Measurements from ENCODE around the gene ANP32B. TPM values are rescaled to one million over a fixed set of nuclear protein-coding genes. Genes with fewer than 3 reads are reported as not detected.
"Not testable (repeated sequence)": the region's sequence is repeated elsewhere in the genome, so short reads cannot be mapped to it uniquely, and the experiment has no call there.

ANP32B gene
- total RNA-seq, 2 experiments from 2014 or later = 178 to 192 TPM

- H3K4me1 ChIP-seq (ENCODE audit: insufficient read depth, low read length) = peaks cover 36% of the 10 kb centered on the region
- DNase-seq (no peak), ATAC-seq (ENCODE audit: poor library complexity) (no peak)
- H3K27ac ChIP-seq (ENCODE audit: low read depth in 1 of 2, low read length in 2 of 2) = no peak overlapping the region
- H3K9me3 Mint-ChIP-seq = no peaks in the 10 kb centered on the region
- H3K4me3 ChIP-seq (ENCODE audit: low read length) = no peak overlapping the region
- H3K27me3 ChIP-seq (ENCODE audit: control insufficient read depth in 1 of 2, insufficient read depth in 2 of 2, low read length in 2 of 2) = no peaks in the 10 kb centered on the region
- peak overlapping the region; percentile 60 for H3K27ac Mint-ChIP-seq
- H3K27me3 Mint-ChIP-seq = no peaks in the 10 kb centered on the region
- CTCF ChIA-PET = no interaction called here
- intact Hi-C loops (cut with DNase I, micrococcal nuclease) = loop anchor here in 1 of 2 experiments (10.0 kb wide), 1 partner anchor 1240 kb away; no protein-coding TSS in a partner anchor
- H3K9me3 ChIP-seq (ENCODE audit: control insufficient read depth in 1 of 2, insufficient read depth in 1 of 2, low read length in 2 of 2) = no peaks in the 10 kb centered on the region
- H3K4me3 Mint-ChIP-seq = no peak overlapping the region
- POLR2A ChIA-PET = interaction anchor here (0.6 to 1.0 kb wide), 3 partner anchors 16 to 88 kb away, joined by 3 read pairs; partner anchors contain the start of gene TRMO
- TF ChIP-seq CTCF (IDR thresholded peaks at IDR 0.05) = no peak
- peaks cover 82% of the 10 kb centered on the region for H3K4me1 Mint-ChIP-seq (ENCODE audit: low read depth)
- H3K36me3 ChIP-seq (ENCODE audit: insufficient read depth, low read length) = peaks cover 51% of the 10 kb centered on the region
- peaks cover 53% of the 10 kb centered on the region for H3K36me3 Mint-ChIP-seq (ENCODE audit: low read depth)
Measured at GRCh38 chr9:97994703-97995102, 11.6 kb downstream of the ANP32B start.

- not testable (repeated sequence) for H3K27ac ChIP-seq (ENCODE audit: low read depth in 1 of 2, low read length in 2 of 2); ATAC-seq (ENCODE audit: poor library complexity); H3K4me3 Mint-ChIP-seq; H3K9me3 ChIP-seq (ENCODE audit: control insufficient read depth in 1 of 2, insufficient read depth in 1 of 2, low read length in 2 of 2); H3K4me3 ChIP-seq (ENCODE audit: low read length); H3K9me3 Mint-ChIP-seq; H3K27me3 Mint-ChIP-seq; DNase-seq; H3K27me3 ChIP-seq (ENCODE audit: control insufficient read depth in 1 of 2, insufficient read depth in 2 of 2, low read length in 2 of 2); H3K27ac Mint-ChIP-seq
- Histone ChIP-seq H3K36me3 (ENCODE audit: insufficient read depth, low read length) (peaks cover 66% of the 10 kb centered on the region), H3K4me1 (ENCODE audit: insufficient read depth, low read length) (peaks cover 23% of the 10 kb centered on the region)
- peaks cover 74% of the 10 kb centered on the region for H3K4me1 Mint-ChIP-seq (ENCODE audit: low read depth)
- intact Hi-C loops (cut with DNase I, micrococcal nuclease) = loop anchor here in 1 of 2 experiments (10.0 kb wide), 1 partner anchor 1242 kb away; no protein-coding TSS in a partner anchor
- POLR2A ChIA-PET = interaction anchor here (1.7 to 2.0 kb wide), 2 partner anchors 12 to 73 kb away, joined by 8 to 9 read pairs; partner anchors contain the start of gene TRMO
- peaks cover 73% of the 10 kb centered on the region for H3K36me3 Mint-ChIP-seq (ENCODE audit: low read depth)
- CTCF ChIA-PET = interaction anchor here (1.4 to 2.5 kb wide), 2 partner anchors 13 to 107 kb away, joined by 3 to 14 read pairs; partner anchors contain the start of gene ANP32B
Measured at GRCh38 chr9:97996676-97997075, 13.5 kb downstream of the ANP32B start.

- Mint-ChIP-seq H3K27me3 (no peaks in the 10 kb centered on the region), H3K36me3 (ENCODE audit: low read depth) (peaks cover 82% of the 10 kb centered on the region), H3K4me3 (no peak overlapping the region), H3K27ac (peak overlapping the region; percentile 70), H3K9me3 (no peaks in the 10 kb centered on the region), H3K4me1 (ENCODE audit: low read depth) (peaks cover 70% of the 10 kb centered on the region)
- H3K4me1 ChIP-seq (ENCODE audit: insufficient read depth, low read length) = peaks cover 17% of the 10 kb centered on the region
- H3K4me3 ChIP-seq (ENCODE audit: low read length) = no peak overlapping the region
- H3K27ac ChIP-seq (ENCODE audit: low read depth in 1 of 2, low read length in 2 of 2) = no peak overlapping the region
- intact Hi-C loops (cut with DNase I, micrococcal nuclease) = loop anchor here in 1 of 2 experiments (10.0 kb wide), 1 partner anchor 1243 kb away; no protein-coding TSS in a partner anchor
- DNase-seq = no peak
- no peak for TF ChIP-seq CTCF (IDR thresholded peaks at IDR 0.05)
- no peaks in the 10 kb centered on the region for H3K9me3 ChIP-seq (ENCODE audit: control insufficient read depth in 1 of 2, insufficient read depth in 1 of 2, low read length in 2 of 2)
- ChIA-PET CTCF (interaction anchor here (0.6 to 2.8 kb wide), 4 partner anchors 14 to 107 kb away, joined by 3 to 14 read pairs (median 5); partner anchors contain the start of gene ANP32B), POLR2A (interaction anchor here (0.6 to 2.0 kb wide), 6 partner anchors 9 to 74 kb away, joined by 3 to 9 read pairs (median 3); partner anchors contain the start of gene TRMO)
- H3K36me3 ChIP-seq (ENCODE audit: insufficient read depth, low read length) = peaks cover 76% of the 10 kb centered on the region
- H3K27me3 ChIP-seq (ENCODE audit: control insufficient read depth in 1 of 2, insufficient read depth in 2 of 2, low read length in 2 of 2) = no peaks in the 10 kb centered on the region
- ATAC-seq (ENCODE audit: poor library complexity) = no peak
Measured at GRCh38 chr9:97997330-97998276, 14.5 kb downstream of the ANP32B start.
